ENCODE measurements around the gene STEAP2.

GRCh38 chr7:90261441-90261840 is 49.9 kb downstream of the STEAP2 start:
- TF ChIP-seq CTCF (IDR thresholded peaks at IDR 0.05) (no peak), EP300 (IDR thresholded peaks at IDR 0.05) (no peak), POLR2A (IDR thresholded peaks at IDR 0.05) (no peak)

Measured in ovary (tissue), 3 donors.